OCI-LY1 (cell line): ENCODE measurements around the gene RAB10.

Experiments
- EZH2 ChIP-seq: fragments of 200-600 bp; sonication (generic), shearing (Covaris generic); IDR thresholded peaks from 2 replicates; pipeline ENCODE4 v1.8.0; 2017; ENCODE audit warnings: borderline replicate concordance, mixed run types, mild to moderate bottlenecking, antibody characterized with exemption, low read length, moderate library complexity, mixed read lengths
- TF ChIP-seq, protein P1 (sequence below): fragments of 200-600 bp; sonication (generic), shearing (Covaris generic); IDR thresholded peaks from 2 replicates; pipeline ENCODE4 v1.5.1; 2017; ENCODE audit warnings: mild to moderate bottlenecking, antibody characterized with exemption, low read length, moderate library complexity, mixed read lengths

DNA sequence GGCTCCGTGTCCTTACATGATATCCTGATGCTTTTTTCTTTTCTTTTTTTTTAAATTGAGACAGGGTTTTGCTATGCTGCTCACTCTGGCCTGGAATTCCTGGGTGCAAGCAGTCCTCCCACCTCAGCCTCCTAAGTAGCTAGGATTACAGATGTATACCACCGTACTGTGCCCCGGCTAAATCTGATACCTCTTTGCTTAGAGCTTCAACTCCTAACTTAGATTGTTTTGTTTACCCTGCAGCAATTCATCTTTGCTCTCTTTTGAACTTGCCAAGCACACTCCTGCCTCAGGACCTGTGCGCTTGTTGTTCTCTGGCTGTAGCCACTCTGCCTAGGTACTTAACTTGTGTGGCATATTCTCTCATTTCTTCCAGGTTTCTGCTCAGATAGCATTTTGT lies 24.5 kb downstream of the RAB10 start:
- TF ChIP-seq, protein P1, sequence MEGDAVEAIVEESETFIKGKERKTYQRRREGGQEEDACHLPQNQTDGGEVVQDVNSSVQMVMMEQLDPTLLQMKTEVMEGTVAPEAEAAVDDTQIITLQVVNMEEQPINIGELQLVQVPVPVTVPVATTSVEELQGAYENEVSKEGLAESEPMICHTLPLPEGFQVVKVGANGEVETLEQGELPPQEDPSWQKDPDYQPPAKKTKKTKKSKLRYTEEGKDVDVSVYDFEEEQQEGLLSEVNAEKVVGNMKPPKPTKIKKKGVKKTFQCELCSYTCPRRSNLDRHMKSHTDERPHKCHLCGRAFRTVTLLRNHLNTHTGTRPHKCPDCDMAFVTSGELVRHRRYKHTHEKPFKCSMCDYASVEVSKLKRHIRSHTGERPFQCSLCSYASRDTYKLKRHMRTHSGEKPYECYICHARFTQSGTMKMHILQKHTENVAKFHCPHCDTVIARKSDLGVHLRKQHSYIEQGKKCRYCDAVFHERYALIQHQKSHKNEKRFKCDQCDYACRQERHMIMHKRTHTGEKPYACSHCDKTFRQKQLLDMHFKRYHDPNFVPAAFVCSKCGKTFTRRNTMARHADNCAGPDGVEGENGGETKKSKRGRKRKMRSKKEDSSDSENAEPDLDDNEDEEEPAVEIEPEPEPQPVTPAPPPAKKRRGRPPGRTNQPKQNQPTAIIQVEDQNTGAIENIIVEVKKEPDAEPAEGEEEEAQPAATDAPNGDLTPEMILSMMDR: no peak
- TF ChIP-seq EZH2: no peak
